Panc1 (cell line): ENCODE data around the gene HAGH. TPM values are rescaled to one million over a fixed set of nuclear protein-coding genes. Genes with fewer than 3 reads are reported as not detected.

Experiments used
- ATAC-seq: fragments of 200-7000 bp; cut with Tn5 transposase; 2 replicates; pipeline ENCODE4 v1.9.1; 2020; ENCODE audit warnings: mild to moderate bottlenecking, moderate library complexity
- BruUV-seq: library from RNA; stranded (reverse); fragments of 400-500 nt; replicated peaks from 2 replicates; lab custom pipeline; 2021; lab: Mats Ljungman, UMichigan
- CTCF ChIA-PET: fragments of 300-600 bp; sonication (Branson Sonifier 250); formaldehyde crosslinking; loops from one replicate; lab custom pipeline; 2022; ENCODE audit warnings: antibody characterized with exemption; lab: Charles Lee
- POLR2A ChIA-PET: fragments of 300-600 bp; sonication (Branson Sonifier 250); formaldehyde crosslinking; loops from one replicate; lab custom pipeline; 2022; ENCODE audit warnings: antibody characterized with exemption; lab: Charles Lee
- DNase-seq: peaks from one replicate; pipeline ENCODE4 v3.0.0-alpha.2; 2010; ENCODE audit warnings: low read depth, low spot score
- H3K27ac ChIP-seq: 2 replicates; pipeline ENCODE4 v1.5.1; 2011; ENCODE audit warnings: mild to moderate bottlenecking, low read length, inconsistent platforms
- H3K27me3 ChIP-seq: fragments of 200-500 bp; sonication (Bioruptor generic); 2 replicates; pipeline ENCODE4 v1.6.0; 2014; ENCODE audit warnings: low read length, inconsistent platforms; ENCODE audit not compliant: control insufficient read depth, insufficient read depth
- H3K36me3 ChIP-seq: fragments of 200-500 bp; sonication (Bioruptor generic); 2 replicates; pipeline ENCODE4 v1.5.1; 2014; ENCODE audit warnings: inconsistent platforms, mild to moderate bottlenecking, low read length, moderate library complexity; ENCODE audit not compliant: control insufficient read depth, insufficient read depth
- H3K4me1 ChIP-seq: 2 replicates; pipeline ENCODE4 v1.5.1; 2011; ENCODE audit warnings: inconsistent platforms, mild to moderate bottlenecking, low read length, moderate library complexity; ENCODE audit not compliant: control insufficient read depth, insufficient read depth
- H3K4me3 ChIP-seq, 2 experiments: 2 replicates each; pipeline ENCODE4 v1.5.1; 2011 to 2012; ENCODE audit warnings: low read depth in 2 of 2, low read length in 2 of 2, mild to moderate bottlenecking in 2 of 2, inconsistent platforms in 1 of 2, moderate library complexity in 1 of 2
- H3K9me3 ChIP-seq: fragments of 200-500 bp; sonication (Bioruptor generic); 2 replicates; pipeline ENCODE4 v1.5.1; 2014; ENCODE audit warnings: low read depth, mild to moderate bottlenecking, inconsistent platforms, low read length, moderate library complexity; ENCODE audit not compliant: control insufficient read depth, insufficient read depth
- CTCF ChIP-seq: fragments of 450-650 bp; IDR thresholded peaks from 2 replicates; pipeline ENCODE4 v1.5.1; 2017; ENCODE audit warnings: mild to moderate bottlenecking
- POLR2AphosphoS5 ChIP-seq: IDR thresholded peaks from 2 replicates; pipeline ENCODE4 v1.6.1; 2012; ENCODE audit warnings: mild to moderate bottlenecking, low read depth, low read length, moderate library complexity
- REST ChIP-seq, 2 experiments: IDR thresholded peaks; 2 replicates each; pipeline ENCODE4 v1.6.1; 2011 to 2012; ENCODE audit warnings: low read depth in 2 of 2, control low read depth in 1 of 2, low read length in 1 of 2, mild to moderate bottlenecking in 1 of 2, moderate library complexity in 1 of 2; ENCODE audit not compliant: insufficient read depth in 1 of 2
- SIN3A ChIP-seq: IDR thresholded peaks from 2 replicates; pipeline ENCODE4 v1.6.1; 2012; ENCODE audit warnings: low read depth, mild to moderate bottlenecking, low read length, moderate library complexity, borderline replicate concordance; ENCODE audit not compliant: insufficient read depth
- TCF7L2 ChIP-seq: IDR thresholded peaks from 2 replicates; pipeline ENCODE4 v1.6.1; 2011; ENCODE audit warnings: mild to moderate bottlenecking, low read depth, low read length, inconsistent platforms
- in situ Hi-C: cut with HindIII; loops from 2 replicates; pipeline ENCODE4 v1.10.0; 2016; ENCODE audit warnings: low sequenced_read_pairs, low pct_unique_long_range_greater_than_20kb
- intact Hi-C: fragments of 100-400 bp; cut with micrococcal nuclease; formaldehyde crosslinking; loops from one replicate; pipeline ENCODE4 v1.10.0; 2022; ENCODE audit not compliant: unreplicated experiment
- total RNA-seq: library from RNA; stranded (reverse); gene quantifications from one replicate; pipeline ENCODE4 v1.2.1, GENCODE V29; 2021; ENCODE audit not compliant: unreplicated experiment

Gene HAGH
- total RNA-seq, 1 experiment from 2014 or later, result 58.9 TPM

- CTCF ChIA-PET, result interaction anchor here (0.8 kb wide), 1 partner anchor 96 kb away, joined by 3 read pairs; no protein-coding TSS in a partner anchor
- TF ChIP-seq SIN3A (no peak), CTCF (no peak), POLR2AphosphoS5 (no peak), TCF7L2 (no peak), REST (IDR thresholded peaks at IDR 0.05; ENCODE audit: insufficient read depth in 1 of 2, low read depth in 2 of 2, low read length in 1 of 2) (no peak)
- intact Hi-C loops, result no loop called here
These were observed 58.4 kb downstream of the HAGH start for GRCh38 chr16:1768061-1768766.

GRCh38 chr16:1767116-1767994 is 59.3 kb downstream of the HAGH start:
- no TSS peak for BruUV-seq
- ATAC-seq, result no peak
- H3K27me3 ChIP-seq, result no peaks in the 10 kb centered on the region
- POLR2A ChIA-PET, result interaction anchor here (0.6 kb wide), 1 partner anchor 13 kb away, joined by 10 read pairs; no protein-coding TSS in a partner anchor
- no peaks in the 10 kb centered on the region; the same call in 1 of the 2 replicates for H3K36me3 ChIP-seq
- DNase-seq, result no peak
- no peak for TF ChIP-seq CTCF
- TF ChIP-seq POLR2AphosphoS5, result no peak
- TF ChIP-seq SIN3A, result no peak
- TF ChIP-seq TCF7L2, result no peak
- TF ChIP-seq REST (IDR thresholded peaks at IDR 0.05; ENCODE audit: insufficient read depth in 1 of 2, low read depth in 2 of 2, low read length in 1 of 2), result no peak
- in situ Hi-C loops, result no loop called here
- no peak overlapping the region for H3K27ac ChIP-seq
- intact Hi-C loops, result no loop called here
- no peaks in the 10 kb centered on the region for H3K9me3 ChIP-seq
- H3K4me3 ChIP-seq, result no peak overlapping the region
- H3K4me1 ChIP-seq, result peaks cover 14% of the 10 kb centered on the region
- CTCF ChIA-PET, result no interaction called here

More at GRCh38 chr16:1768061-1768766, 58.4 kb downstream of the HAGH start:
- no TSS peak for BruUV-seq
- ATAC-seq (no peak), DNase-seq (no peak)
- Histone ChIP-seq H3K4me3 (no peak overlapping the region), H3K27me3 (no peaks in the 10 kb centered on the region), H3K4me1 (peaks cover 14% of the 10 kb centered on the region), H3K9me3 (no peaks in the 10 kb centered on the region), H3K36me3 (no peaks in the 10 kb centered on the region; the same call in 1 of the 2 replicates), H3K27ac (no peak overlapping the region)
- in situ Hi-C loops, result no loop called here
- POLR2A ChIA-PET, result interaction anchor here (0.6 kb wide), 1 partner anchor 14 kb away, joined by 10 read pairs; no protein-coding TSS in a partner anchor
